Mammary epithelial cell (primary cell): ENCODE data around the gene PPP6R1.

Experiments
- CTCF ChIP-seq, 2 donors: IDR thresholded peaks in 1 of 2; conservative IDR thresholded peaks in 1 of 2; 2 replicates each; pipeline ENCODE4 v1.5.1; 2011 to 2012; ENCODE audit warnings: inconsistent platforms in 2 of 2, low read length in 2 of 2, mild to moderate bottlenecking in 2 of 2, control low read depth in 1 of 2, low read depth in 1 of 2; ENCODE audit not compliant: insufficient read depth in 1 of 2; ENCODE audit errors: extremely low read depth in 1 of 2
- EZH2 ChIP-seq: IDR thresholded peaks from 2 replicates; pipeline ENCODE4 v1.6.1; 2012; ENCODE audit warnings: low read length, inconsistent platforms, borderline replicate concordance

- TF ChIP-seq CTCF (conservative IDR thresholded peaks at IDR 0.05 in 1 of 2, IDR thresholded peaks at IDR 0.05 in 1 of 2; ENCODE audit: extremely low read depth in 1 of 2, insufficient read depth in 1 of 2, low read depth in 1 of 2, low read length in 2 of 2), result no peak
- no peak for TF ChIP-seq EZH2
These were observed 43.5 kb upstream of the PPP6R1 start for GRCh38 chr19:55302318-55302703.
